GM12878 (cell line): ENCODE results near the gene PRDX3. TPM values are rescaled to one million over a fixed set of nuclear protein-coding genes. Genes with fewer than 3 reads are reported as not detected.

Source experiments
- CEBPB ChIP-seq, 2 experiments: fragments of 150-350 bp in 1 of 2; IDR thresholded peaks; 2 replicates each; pipeline ENCODE4 v1.6.1; 2012 to 2014; ENCODE audit warnings: low read depth in 2 of 2, low read length in 2 of 2, borderline replicate concordance in 1 of 2, inconsistent platforms in 1 of 2
- CREB1 ChIP-seq: IDR thresholded peaks from 2 replicates; pipeline ENCODE4 v1.6.1; 2012; ENCODE audit warnings: low read depth, mild to moderate bottlenecking, inconsistent platforms
- DPF2 ChIP-seq: fragments of 450-650 bp; IDR thresholded peaks from 2 replicates; pipeline ENCODE4 v1.6.1; 2017; ENCODE audit warnings: mild to moderate bottlenecking
- E4F1 ChIP-seq: fragments of 450-650 bp; IDR thresholded peaks from 2 replicates; pipeline ENCODE4 v1.6.1; 2018; ENCODE audit warnings: borderline replicate concordance, mild to moderate bottlenecking; ENCODE audit not compliant: partially characterized antibody
- EP300 ChIP-seq, 2 experiments: fragments of 150-350 bp in 1 of 2; IDR thresholded peaks; 2 replicates each; pipeline ENCODE4 v1.6.1; 2011 to 2012; ENCODE audit warnings: low read depth in 2 of 2, low read length in 2 of 2, borderline replicate concordance in 1 of 2, improper control_type of control experiment in 1 of 2, inconsistent platforms in 1 of 2; ENCODE audit not compliant: control insufficient read depth in 1 of 2
- HDAC2 ChIP-seq: fragments of 200-600 bp; sonication (generic); IDR thresholded peaks from 2 replicates; pipeline ENCODE4 v1.6.1; 2017
- IKZF2 ChIP-seq, 2 experiments: fragments of 450-650 bp; IDR thresholded peaks; 2 replicates each; pipeline ENCODE4 v1.6.1; 2017; ENCODE audit warnings: mild to moderate bottlenecking in 2 of 2, moderate library complexity in 2 of 2
- MEF2B ChIP-seq: fragments of 450-650 bp; IDR thresholded peaks from 2 replicates; pipeline ENCODE4 v1.6.1; 2018; ENCODE audit warnings: mild to moderate bottlenecking, moderate library complexity; ENCODE audit not compliant: partially characterized antibody, poor library complexity, severe bottlenecking
- NFIC ChIP-seq: IDR thresholded peaks from 2 replicates; pipeline ENCODE4 v1.6.1; 2012; ENCODE audit warnings: low read depth, mild to moderate bottlenecking, inconsistent platforms, low read length, moderate library complexity
- NFYA ChIP-seq: IDR thresholded peaks from 2 replicates; pipeline ENCODE4 v1.6.1; 2011; ENCODE audit warnings: low read depth, mild to moderate bottlenecking, low read length, improper control_type of control experiment, borderline replicate concordance
- RBBP5 ChIP-seq: fragments of 200-600 bp; sonication (generic); conservative IDR thresholded peaks from 2 replicates; pipeline ENCODE4 v1.6.1; 2016
- STAT1 ChIP-seq: fragments of 450-650 bp; conservative IDR thresholded peaks from 2 replicates; pipeline ENCODE4 v1.6.1; 2014; ENCODE audit warnings: antibody characterized with exemption, mild to moderate bottlenecking
- WRNIP1 ChIP-seq: IDR thresholded peaks from 2 replicates; pipeline ENCODE4 v1.6.1; 2011; ENCODE audit warnings: low read depth, low read length, improper control_type of control experiment, borderline replicate concordance
- ZNF207 ChIP-seq: fragments of 450-650 bp; IDR thresholded peaks from 2 replicates; pipeline ENCODE4 v1.6.1; 2014; ENCODE audit warnings: antibody characterized with exemption, mild to moderate bottlenecking, borderline replicate concordance
- polyA plus RNA-seq, 11 experiments: library from polyadenylated mRNA; depleted of rRNA in 4 of 11; unstranded in 6 of 11; stranded (reverse) in 5 of 11; fragments of >200 nt; fragmentation: Nextera tagmentation in 4 of 11; fragmentation: Illumina TruSeq in 1 of 11; extraction: Ambion mirVana in 4 of 11; extraction: Trizol in 1 of 11; gene quantifications; 1 replicate in 1 of 11; 2 replicates in 10 of 11; pipeline versions ENCODE4 v1.2.1 to v1.2.3, GENCODE V29; 2011 to 2016; ENCODE audit warnings: inconsistent platforms in 2 of 11, missing spikeins in 2 of 11, low read depth in 1 of 11
- total RNA-seq, 4 experiments: library from RNA; depleted of rRNA in 3 of 4; stranded (reverse); fragments of >200 nt in 3 of 4; fragmentation: Illumina TruSeq in 1 of 4; extraction: Trizol in 1 of 4; gene quantifications; 2 replicates each; pipeline versions ENCODE4 v1.2.1 to v1.2.3, GENCODE V29; 2013 to 2021

PRDX3 gene
- total and polyA plus RNA-seq, 10 of the 15 experiments (the other 5 are each of a cell fraction or from before 2014, with no cell fraction given): 195 to 1,431 (median 398) TPM

GRCh38 chr10:119178372-119179119 lies at the start of gene PRDX3 (continued):
- TF ChIP-seq E4F1 (no peak), WRNIP1 (no peak), CEBPB (IDR thresholded peaks at IDR 0.05; ENCODE audit: borderline replicate concordance in 1 of 2, low read depth in 2 of 2, low read length in 2 of 2) (no peak), ZNF207 (no peak), EP300 (IDR thresholded peaks at IDR 0.05; ENCODE audit: borderline replicate concordance in 1 of 2, control insufficient read depth in 1 of 2, low read depth in 2 of 2, low read length in 2 of 2) (no peak), MEF2B (no peak), NFIC (no peak), IKZF2 (IDR thresholded peaks at IDR 0.05) (no peak; a peak in 1 of 4 replicates), RBBP5 (peak; percentile 82; the same call in 1 of the 2 replicates), NFYA (no peak), CREB1 (0 out of 2 replicates have a peak, but pooled peaks have one; percentile 36), DPF2 (no peak), HDAC2 (no peak), STAT1 (no peak)
